Skeletal muscle tissue (tissue), 4 donors: ENCODE results near the gene GHRL. TPM values are rescaled to one million over a fixed set of nuclear protein-coding genes. Genes with fewer than 3 reads are reported as not detected.
A peak's percentile ranks its signal among the peaks of the same experiment; 100 is the strongest.

Experiments used
- H3K27ac ChIP-seq: one replicate; pipeline ENCODE4 v1.7.0; 2013; ENCODE audit warnings: mild to moderate bottlenecking, low read depth, low read length, inconsistent platforms
- H3K27me3 ChIP-seq, 3 donors: one replicate each; pipeline ENCODE4 v1.7.0; 2013; ENCODE audit warnings: low read length in 3 of 3; ENCODE audit not compliant: control insufficient read depth in 3 of 3, insufficient read depth in 3 of 3
- H3K36me3 ChIP-seq, 3 donors: one replicate each; pipeline ENCODE4 v1.7.0; 2013; ENCODE audit warnings: low read length in 3 of 3; ENCODE audit not compliant: control insufficient read depth in 3 of 3, insufficient read depth in 3 of 3
- H3K4me1 ChIP-seq, 3 donors: one replicate each; pipeline ENCODE4 v1.7.0; 2013; ENCODE audit warnings: low read length in 3 of 3, mild to moderate bottlenecking in 3 of 3; ENCODE audit not compliant: control insufficient read depth in 3 of 3, insufficient read depth in 3 of 3
- H3K4me3 ChIP-seq, 3 donors: one replicate each; pipeline ENCODE4 v1.7.0; 2013; ENCODE audit warnings: low read length in 3 of 3
- H3K9ac ChIP-seq, 3 donors: one replicate each; pipeline ENCODE4 v1.7.0; 2013; ENCODE audit warnings: low read length in 3 of 3, mild to moderate bottlenecking in 3 of 3, moderate library complexity in 2 of 3, low read depth in 1 of 3
- H3K9me3 ChIP-seq, 3 donors: one replicate each; pipeline ENCODE4 v1.7.0; 2013; ENCODE audit warnings: low read length in 3 of 3; ENCODE audit not compliant: control insufficient read depth in 3 of 3
- total RNA-seq: library from RNA; depleted of rRNA; stranded (reverse); fragments of >200 nt; gene quantifications from one replicate; pipeline ENCODE4 v1.2.3, GENCODE V29; 2014
- donor health status: Osteomylitis.

The GHRL gene
- total RNA-seq, 1 donor from 2014 or later, result 0.52 TPM

- Histone ChIP-seq H3K27me3 (no peaks in the 10 kb centered on the region), H3K4me3 (no peak overlapping the region), H3K27ac (peak overlapping the region; percentile 86), H3K9me3 (no peaks in the 10 kb centered on the region), H3K4me1 (peaks cover 23 to 26% (median 25%) of the 10 kb centered on the region in 3 donors), H3K9ac (no peak overlapping the region), H3K36me3 (peaks cover 2 to 41% (median 19%) of the 10 kb centered on the region in 3 donors)
Measured at GRCh38 chr3:10335871-10336622, 43.3 kb upstream of the GHRL start.

GRCh38 chr3:10335190-10335738, 42.5 kb upstream of the GHRL start:
- peaks cover 23 to 25% (median 25%) of the 10 kb centered on the region in 3 donors for H3K4me1 ChIP-seq
- no peaks in the 10 kb centered on the region for H3K9me3 ChIP-seq
- peaks cover 2 to 37% (median 19%) of the 10 kb centered on the region in 3 donors for H3K36me3 ChIP-seq
- peak overlapping the region; percentile 86 for H3K27ac ChIP-seq
- no peak overlapping the region for H3K4me3 ChIP-seq
- peaks cover 0 to 2% (median 0%) of the 10 kb centered on the region in 3 donors for H3K27me3 ChIP-seq
- peak overlapping the region in 1 of 3 donors; percentile 74 for H3K9ac ChIP-seq

- no peaks in the 10 kb centered on the region for H3K9me3 ChIP-seq
- peak overlapping the region in 2 of 3 donors; percentile 24 to 35 for H3K4me3 ChIP-seq
- peaks cover 0 to 6% (median 0%) of the 10 kb centered on the region in 3 donors for H3K27me3 ChIP-seq
- H3K36me3 ChIP-seq, result peaks cover 2 to 30% (median 18%) of the 10 kb centered on the region in 3 donors
- H3K4me1 ChIP-seq, result peaks cover 30 to 33% (median 33%) of the 10 kb centered on the region in 3 donors
- H3K27ac ChIP-seq, result peak overlapping the region; percentile 86
- H3K9ac ChIP-seq, result peak overlapping the region in 1 of 3 donors; percentile 74
Measured at GRCh38 chr3:10334459-10334858, 41.7 kb upstream of the GHRL start.

- H3K4me3 ChIP-seq, result peak overlapping the region in 2 of 3 donors; percentile 24 to 35
- H3K9me3 ChIP-seq, result no peaks in the 10 kb centered on the region
- H3K36me3 ChIP-seq, result peaks cover 2 to 28% (median 13%) of the 10 kb centered on the region in 3 donors
- H3K9ac ChIP-seq, result peak overlapping the region in 2 of 3 donors; percentile 57 to 74
- H3K4me1 ChIP-seq, result peaks cover 34 to 37% (median 37%) of the 10 kb centered on the region in 3 donors
- peak overlapping the region; percentile 86 for H3K27ac ChIP-seq
- peaks cover 0 to 7% (median 0%) of the 10 kb centered on the region in 3 donors for H3K27me3 ChIP-seq
Measured at GRCh38 chr3:10334042-10334441, 41.3 kb upstream of the GHRL start.

- Histone ChIP-seq H3K4me1 (peaks cover 34 to 41% (median 39%) of the 10 kb centered on the region in 3 donors), H3K4me3 (no peak overlapping the region), H3K27ac (peak overlapping the region; percentile 86), H3K9ac (peak overlapping the region in 2 of 3 donors; percentile 20 to 74), H3K36me3 (peaks cover 4 to 28% (median 13%) of the 10 kb centered on the region in 3 donors), H3K9me3 (no peaks in the 10 kb centered on the region), H3K27me3 (peaks cover 0 to 7% (median 2%) of the 10 kb centered on the region in 3 donors)
Measured at GRCh38 chr3:10333349-10333650, 40.6 kb upstream of the GHRL start.

GRCh38 chr3:10332481-10333348, 40.0 kb upstream of the GHRL start:
- Histone ChIP-seq H3K36me3 (peaks cover 2 to 25% (median 13%) of the 10 kb centered on the region in 3 donors), H3K4me1 (peaks cover 34 to 41% (median 39%) of the 10 kb centered on the region in 3 donors), H3K9ac (no peak overlapping the region), H3K27ac (no peak overlapping the region), H3K27me3 (peaks cover 0 to 7% (median 2%) of the 10 kb centered on the region in 3 donors), H3K4me3 (no peak overlapping the region), H3K9me3 (no peaks in the 10 kb centered on the region)

GRCh38 chr3:10331320-10331719, 38.6 kb upstream of the GHRL start:
- Histone ChIP-seq H3K27ac (no peak overlapping the region), H3K36me3 (peaks cover 4 to 21% (median 13%) of the 10 kb centered on the region in 3 donors), H3K4me3 (no peak overlapping the region), H3K9me3 (no peaks in the 10 kb centered on the region), H3K27me3 (peaks cover 0 to 7% (median 2%) of the 10 kb centered on the region in 3 donors), H3K4me1 (peaks cover 34 to 41% (median 39%) of the 10 kb centered on the region in 3 donors), H3K9ac (no peak overlapping the region)

- Histone ChIP-seq H3K27me3 (peaks cover 0 to 7% (median 2%) of the 10 kb centered on the region in 3 donors), H3K27ac (no peak overlapping the region), H3K4me3 (no peak overlapping the region), H3K9me3 (no peaks in the 10 kb centered on the region), H3K4me1 (peaks cover 29 to 36% (median 32%) of the 10 kb centered on the region in 3 donors), H3K9ac (peak overlapping the region in 1 of 3 donors; percentile 54), H3K36me3 (peaks cover 4 to 13% (median 12%) of the 10 kb centered on the region in 3 donors)
Measured at GRCh38 chr3:10330319-10330718, 37.6 kb upstream of the GHRL start.

GRCh38 chr3:10329495-10330015, 36.8 kb upstream of the GHRL start:
- H3K4me1 ChIP-seq, result peaks cover 21 to 28% (median 24%) of the 10 kb centered on the region in 3 donors
- no peak overlapping the region for H3K4me3 ChIP-seq
- H3K9ac ChIP-seq, result peak overlapping the region in 1 of 3 donors; percentile 54
- H3K27ac ChIP-seq, result no peak overlapping the region
- H3K36me3 ChIP-seq, result peaks cover 4 to 13% (median 9%) of the 10 kb centered on the region in 3 donors
- no peaks in the 10 kb centered on the region for H3K9me3 ChIP-seq
- H3K27me3 ChIP-seq, result peaks cover 0 to 7% (median 2%) of the 10 kb centered on the region in 3 donors
